Measurements from ENCODE around the gene APBA1.

APBA1 gene

GRCh38 chr9:69471433-69471832 is 200.7 kb downstream of the APBA1 start:
- in situ Hi-C loops (cut with MboI; ENCODE audit: low sequenced_read_pairs, unreplicated experiment) = no loop called here
- TF ChIP-seq, protein P1, sequence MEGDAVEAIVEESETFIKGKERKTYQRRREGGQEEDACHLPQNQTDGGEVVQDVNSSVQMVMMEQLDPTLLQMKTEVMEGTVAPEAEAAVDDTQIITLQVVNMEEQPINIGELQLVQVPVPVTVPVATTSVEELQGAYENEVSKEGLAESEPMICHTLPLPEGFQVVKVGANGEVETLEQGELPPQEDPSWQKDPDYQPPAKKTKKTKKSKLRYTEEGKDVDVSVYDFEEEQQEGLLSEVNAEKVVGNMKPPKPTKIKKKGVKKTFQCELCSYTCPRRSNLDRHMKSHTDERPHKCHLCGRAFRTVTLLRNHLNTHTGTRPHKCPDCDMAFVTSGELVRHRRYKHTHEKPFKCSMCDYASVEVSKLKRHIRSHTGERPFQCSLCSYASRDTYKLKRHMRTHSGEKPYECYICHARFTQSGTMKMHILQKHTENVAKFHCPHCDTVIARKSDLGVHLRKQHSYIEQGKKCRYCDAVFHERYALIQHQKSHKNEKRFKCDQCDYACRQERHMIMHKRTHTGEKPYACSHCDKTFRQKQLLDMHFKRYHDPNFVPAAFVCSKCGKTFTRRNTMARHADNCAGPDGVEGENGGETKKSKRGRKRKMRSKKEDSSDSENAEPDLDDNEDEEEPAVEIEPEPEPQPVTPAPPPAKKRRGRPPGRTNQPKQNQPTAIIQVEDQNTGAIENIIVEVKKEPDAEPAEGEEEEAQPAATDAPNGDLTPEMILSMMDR (IDR thresholded peaks at IDR 0.05; ENCODE audit: borderline replicate concordance, control extremely low read depth, extremely low read depth, insufficient read depth, missing control alignments) = no peak
- no peak for DNase-seq (ENCODE audit: low spot score)

GRCh38 chr9:69470186-69470977 is 201.8 kb downstream of the APBA1 start:
- TF ChIP-seq, protein P1 (IDR thresholded peaks at IDR 0.05; ENCODE audit: borderline replicate concordance, control extremely low read depth, extremely low read depth, insufficient read depth, missing control alignments) = no peak
- in situ Hi-C loops (cut with MboI; ENCODE audit: low sequenced_read_pairs, unreplicated experiment) = no loop called here
- DNase-seq (ENCODE audit: low spot score) = no peak

DNA sequence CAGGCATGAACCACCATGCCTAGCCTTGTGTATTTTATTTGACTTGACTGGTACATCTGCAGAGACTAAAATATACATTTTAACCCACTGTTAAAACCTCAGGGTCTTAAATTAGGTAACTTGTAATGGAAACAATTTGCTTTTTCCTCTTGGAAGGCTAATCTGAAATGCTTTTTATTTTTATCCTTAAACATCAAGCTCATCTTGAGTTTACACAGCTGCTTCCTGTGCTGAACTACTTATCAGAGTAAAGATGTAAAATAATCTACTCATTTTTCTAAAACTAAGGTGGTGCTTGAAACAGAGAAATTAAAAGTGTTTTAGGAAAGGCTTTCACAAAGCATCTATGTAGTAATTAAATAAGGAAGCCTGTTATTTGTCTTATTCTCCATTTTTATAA is 203.0 kb downstream of the APBA1 start:
- TF ChIP-seq, protein P1 (IDR thresholded peaks at IDR 0.05; ENCODE audit: borderline replicate concordance, control extremely low read depth, extremely low read depth, insufficient read depth, missing control alignments) = no peak
- in situ Hi-C loops (cut with MboI; ENCODE audit: low sequenced_read_pairs, unreplicated experiment) = no loop called here
- no peak for DNase-seq (ENCODE audit: low spot score)

GRCh38 chr9:69468380-69468779 is 203.8 kb downstream of the APBA1 start:
- in situ Hi-C loops (cut with MboI; ENCODE audit: low sequenced_read_pairs, unreplicated experiment) = no loop called here
- TF ChIP-seq, protein P1 (IDR thresholded peaks at IDR 0.05; ENCODE audit: borderline replicate concordance, control extremely low read depth, extremely low read depth, insufficient read depth, missing control alignments) = no peak
- DNase-seq (ENCODE audit: low spot score) = no peak

DNA sequence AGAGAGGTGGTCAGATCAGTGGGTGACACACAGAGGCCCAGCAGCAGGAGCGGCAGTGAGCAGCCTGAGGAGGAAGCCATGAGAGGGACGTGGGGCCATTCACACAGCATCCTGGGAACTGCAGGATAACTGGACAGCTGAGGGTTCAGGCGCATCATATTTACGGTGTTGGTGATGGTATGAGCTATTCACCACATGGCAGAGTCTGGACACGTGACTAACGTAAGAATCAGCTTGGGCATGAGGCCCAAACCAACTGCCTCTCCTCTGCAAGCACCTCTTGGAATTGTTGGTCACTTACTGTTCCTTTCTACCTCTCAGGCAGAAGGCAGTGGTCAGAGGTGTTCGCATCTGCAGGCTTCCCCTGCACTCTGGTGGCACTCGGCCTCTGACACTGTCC is 206.0 kb downstream of the APBA1 start:
- TF ChIP-seq, protein P1 (IDR thresholded peaks at IDR 0.05; ENCODE audit: borderline replicate concordance, control extremely low read depth, extremely low read depth, insufficient read depth, missing control alignments) = no peak
- no peak for DNase-seq (ENCODE audit: low spot score)
- in situ Hi-C loops (cut with MboI; ENCODE audit: low sequenced_read_pairs, unreplicated experiment) = no loop called here

GRCh38 chr9:69465473-69465872 is 206.7 kb downstream of the APBA1 start:
- in situ Hi-C loops (cut with MboI; ENCODE audit: low sequenced_read_pairs, unreplicated experiment) = no loop called here
- no peak for DNase-seq (ENCODE audit: low spot score)
- TF ChIP-seq, protein P1 (IDR thresholded peaks at IDR 0.05; ENCODE audit: borderline replicate concordance, control extremely low read depth, extremely low read depth, insufficient read depth, missing control alignments) = no peak

Data from GM13976 (cell line).